H7 (cell line): Measurements from ENCODE around the gene CCDC80. TPM values are rescaled to one million over a fixed set of nuclear protein-coding genes. Genes with fewer than 3 reads are reported as not detected.

Source experiments
- DNase-seq: peaks from one replicate; pipeline ENCODE4 v3.0.0; 2012
- H3K27me3 ChIP-seq: 2 replicates; pipeline ENCODE4 v1.6.0; 2011; ENCODE audit warnings: mild to moderate bottlenecking, low read length; ENCODE audit not compliant: control insufficient read depth, insufficient read depth
- H3K36me3 ChIP-seq: replicated peaks from 2 replicates; pipeline ENCODE4 v1.5.1; 2011; ENCODE audit warnings: low read length; ENCODE audit not compliant: control insufficient read depth, insufficient read depth
- H3K4me3 ChIP-seq: 2 replicates; pipeline ENCODE4 v1.5.1; 2011; ENCODE audit warnings: low read depth, mild to moderate bottlenecking, control low read depth, low read length, moderate library complexity; ENCODE audit not compliant: insufficient read depth
- total RNA-seq: library from RNA; depleted of rRNA; stranded (reverse); fragments of >200 nt; shearing (Covaris generic); gene quantifications from 2 replicates; pipeline ENCODE4 v1.2.3, GENCODE V29; 2014

CCDC80 gene
- total RNA-seq, 1 experiment from 2014 or later, result 17.2 TPM

DNA sequence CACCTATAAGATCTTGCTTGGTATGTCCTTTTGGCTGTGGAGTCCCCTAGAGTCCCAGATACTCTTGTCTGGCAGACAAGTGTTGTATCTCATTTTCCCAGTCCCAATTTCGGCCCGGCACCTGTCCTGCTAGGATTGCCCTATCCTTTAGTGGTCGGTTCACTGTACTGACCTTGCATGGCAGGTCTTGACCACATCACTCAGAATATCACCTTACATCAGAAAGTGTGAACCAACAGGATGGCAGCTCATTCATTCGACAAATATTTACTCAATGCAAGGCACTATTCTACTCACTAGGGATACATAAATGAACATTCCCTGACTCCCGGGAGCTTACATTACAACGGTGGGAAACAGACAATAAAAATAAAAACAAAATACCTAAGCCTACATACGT is 5.7 kb upstream of the CCDC80 start:
- H3K36me3 ChIP-seq, result no peaks in the 10 kb centered on the region
- H3K4me3 ChIP-seq, result no peak overlapping the region
- H3K27me3 ChIP-seq, result no peaks in the 10 kb centered on the region
- DNase-seq, result no peak

DNA sequence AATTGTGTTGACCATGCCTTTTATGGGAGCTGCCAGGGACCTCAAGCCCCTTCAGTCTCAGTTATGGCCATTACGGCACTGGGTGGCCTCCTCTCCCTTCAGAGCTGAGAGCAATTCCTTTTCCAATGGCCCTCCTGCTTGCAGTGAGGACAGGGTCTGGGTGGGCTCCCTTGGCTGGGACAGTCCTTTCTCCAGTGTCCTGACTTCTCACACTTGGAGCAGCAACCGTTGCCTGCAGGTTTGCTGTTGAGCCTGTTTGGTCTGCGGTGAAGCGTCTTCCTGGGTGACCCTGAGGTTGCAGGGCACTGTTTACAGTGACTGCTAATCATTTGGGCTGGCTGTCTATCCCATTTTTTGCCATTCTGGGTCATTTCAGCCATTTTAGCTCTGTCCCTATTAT is 3.5 kb upstream of the CCDC80 start:
- DNase-seq, result no peak
- Histone ChIP-seq H3K4me3 (no peak overlapping the region), H3K36me3 (no peaks in the 10 kb centered on the region), H3K27me3 (no peaks in the 10 kb centered on the region)

DNA sequence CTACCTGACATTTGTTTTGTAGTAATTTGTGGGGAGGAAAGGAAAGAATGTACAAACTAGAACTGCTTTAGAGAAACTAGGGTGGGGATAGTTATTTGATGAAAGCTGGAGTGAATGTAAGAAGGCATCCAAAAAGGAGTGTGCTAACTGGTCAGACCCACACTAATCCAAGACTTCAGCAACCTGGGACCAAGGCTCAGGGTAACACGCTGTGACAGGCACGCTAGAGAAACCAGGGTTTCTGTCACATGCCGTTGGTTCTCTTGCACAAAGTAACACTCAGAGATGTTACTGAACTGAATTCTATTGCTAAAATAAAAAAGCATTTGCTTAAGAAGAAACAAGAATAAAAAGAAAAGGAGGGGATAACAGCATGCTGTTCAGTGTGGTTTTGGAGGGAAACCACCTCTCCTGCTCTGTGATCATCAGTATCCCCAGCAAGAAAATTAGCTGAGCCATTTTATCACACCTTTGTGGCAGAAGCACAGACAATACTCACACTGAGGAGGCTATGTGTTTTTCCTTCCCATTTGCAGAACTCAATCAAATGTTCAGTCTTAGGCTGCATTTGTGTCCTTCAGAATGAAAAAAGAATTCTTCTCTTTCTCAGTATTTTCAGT is 2.8 kb upstream of the CCDC80 start:
- no peaks in the 10 kb centered on the region for H3K27me3 ChIP-seq
- no peaks in the 10 kb centered on the region for H3K36me3 ChIP-seq
- no peak overlapping the region for H3K4me3 ChIP-seq
- DNase-seq, result no peak

DNA sequence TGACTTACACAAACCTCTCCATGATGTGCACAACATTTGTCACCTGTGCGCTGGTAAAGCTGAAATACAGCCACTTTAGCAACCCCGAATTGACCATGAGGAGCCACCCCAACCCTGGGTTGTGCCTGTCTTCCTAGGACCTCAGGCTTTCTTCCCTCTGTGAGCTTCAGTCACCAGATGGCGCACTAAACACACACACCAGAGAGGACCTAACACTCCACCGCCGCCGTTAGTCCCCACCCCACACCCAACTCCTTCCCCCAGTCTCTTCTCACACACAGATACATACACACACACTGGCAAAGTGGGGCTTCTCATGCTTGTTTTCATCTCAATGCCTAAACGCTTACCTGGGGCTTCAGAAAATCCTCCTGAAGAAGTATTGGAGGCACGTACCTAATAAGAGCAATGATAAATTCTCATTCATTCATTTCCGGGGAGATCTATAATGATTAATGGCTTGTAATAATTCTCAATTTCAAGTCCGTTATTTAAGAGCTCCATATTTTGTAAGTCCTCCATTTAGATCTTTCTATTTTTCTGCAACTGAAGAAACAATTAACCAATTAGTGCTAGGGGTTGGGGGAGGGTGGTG is 2.1 kb upstream of the CCDC80 start:
- Histone ChIP-seq H3K27me3 (no peaks in the 10 kb centered on the region), H3K4me3 (no peak overlapping the region), H3K36me3 (no peaks in the 10 kb centered on the region)
- DNase-seq, result peak; percentile 80

DNA sequence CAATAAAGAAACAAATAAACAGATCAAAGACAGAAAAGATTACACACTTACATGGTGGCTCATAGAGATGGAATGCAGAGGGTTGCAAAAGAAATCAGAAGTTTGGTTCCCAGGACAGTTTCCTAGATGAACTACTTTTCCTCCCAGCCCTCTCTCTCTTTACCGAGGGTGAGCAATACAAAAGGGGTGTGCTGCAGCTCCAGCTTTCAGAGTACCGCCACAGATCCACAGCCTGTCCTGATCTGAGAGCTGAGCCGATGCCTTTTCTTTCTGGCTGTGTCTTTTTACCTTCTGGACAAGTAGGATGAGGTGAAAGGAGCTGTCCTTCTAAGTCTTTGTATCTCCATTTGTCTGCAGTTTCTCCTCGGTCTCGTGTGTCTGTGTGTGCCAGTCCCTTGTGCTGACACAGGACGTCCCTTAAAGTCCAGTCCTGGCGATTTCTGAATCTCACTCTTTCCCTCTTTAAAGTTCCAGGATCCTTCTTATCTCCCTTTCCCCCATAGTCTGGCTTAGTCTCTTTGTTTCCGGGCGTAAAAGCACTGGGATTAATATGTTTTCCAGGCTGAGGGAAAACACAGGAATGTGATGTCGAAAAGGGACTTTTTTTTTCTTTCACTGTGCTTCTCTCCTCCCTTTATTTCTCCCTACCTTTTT is 540 bp downstream of the CCDC80 start:
- peak overlapping the region; percentile 12; the same call in 1 of the 2 replicates for H3K4me3 ChIP-seq
- no peaks in the 10 kb centered on the region for H3K36me3 ChIP-seq
- no peaks in the 10 kb centered on the region for H3K27me3 ChIP-seq
- DNase-seq, result peak; percentile 31

DNA sequence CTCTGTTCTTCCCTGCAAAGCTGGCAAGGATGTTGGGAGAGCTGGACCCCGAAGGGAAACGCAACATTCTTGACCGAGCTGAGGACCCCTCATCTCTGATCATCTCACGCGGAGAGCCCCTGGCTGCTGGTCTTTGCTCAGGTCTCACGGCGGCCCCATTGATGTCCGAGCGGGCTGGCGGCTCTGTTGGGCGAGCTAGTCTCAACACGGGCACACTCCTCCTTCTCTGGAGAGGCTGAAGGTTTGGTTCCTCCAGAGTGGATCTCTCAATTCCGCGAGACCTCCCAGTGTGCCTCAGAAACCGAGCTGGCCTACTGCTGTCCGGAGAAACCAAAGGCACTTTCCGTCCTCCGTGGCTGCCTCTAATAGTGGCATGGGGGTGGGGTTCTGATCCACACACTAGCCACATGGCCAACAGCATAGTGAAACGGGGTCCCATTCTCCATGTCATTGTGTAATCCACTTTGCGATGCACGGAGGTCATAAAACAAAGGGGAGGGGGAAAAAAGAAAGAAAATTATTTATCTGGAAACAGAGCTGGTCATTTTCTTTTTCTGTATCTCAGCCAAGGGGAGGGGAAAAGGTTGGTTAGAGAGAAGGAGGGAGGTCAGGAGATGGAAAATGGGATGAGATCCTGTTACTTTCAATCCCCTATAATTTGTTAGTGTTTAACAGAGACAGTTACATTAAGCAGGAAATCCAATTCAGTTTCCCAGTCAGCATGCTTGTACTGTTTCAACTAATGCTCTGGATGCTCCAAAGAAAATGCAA is 1.3 kb downstream of the CCDC80 start:
- Histone ChIP-seq H3K36me3 (no peaks in the 10 kb centered on the region), H3K4me3 (no peak overlapping the region), H3K27me3 (no peaks in the 10 kb centered on the region)
- no peak for DNase-seq

DNA sequence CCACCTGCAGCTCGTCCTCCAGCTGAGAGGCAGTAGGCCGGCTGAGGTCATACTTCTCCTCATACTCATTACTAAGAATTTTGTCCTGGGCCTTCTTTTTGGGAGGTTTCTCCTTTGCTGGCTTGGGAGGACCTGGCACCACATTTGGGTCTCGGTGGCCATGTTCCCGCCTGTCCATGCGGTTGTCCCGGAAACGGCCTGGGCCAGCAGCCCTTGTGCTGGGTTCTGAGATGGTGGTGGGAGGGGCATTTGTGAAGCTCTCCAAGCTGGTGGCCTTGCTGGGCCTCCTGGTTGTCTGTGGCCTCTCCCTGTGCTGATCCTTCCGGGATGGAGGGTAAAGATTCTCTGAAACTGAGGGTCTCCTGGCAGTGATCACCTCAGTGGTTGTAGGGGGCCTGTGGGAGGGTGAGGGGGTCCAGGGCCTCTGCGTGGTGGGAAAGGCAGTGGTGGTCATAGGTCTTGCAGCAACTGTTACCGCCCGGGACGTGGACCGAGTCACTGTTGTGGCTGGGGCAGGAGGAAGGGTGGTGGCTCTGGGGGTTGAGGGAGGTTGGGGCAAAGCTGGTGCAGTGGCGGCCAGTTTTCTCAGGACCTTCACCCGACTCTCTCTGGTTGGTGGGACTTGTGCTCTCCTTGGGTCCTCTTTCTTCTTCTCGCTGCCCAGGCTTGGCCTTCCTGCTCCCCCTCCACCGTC is 2.5 kb downstream of the CCDC80 start:
- Histone ChIP-seq H3K4me3 (no peak overlapping the region), H3K27me3 (no peaks in the 10 kb centered on the region)
- no peak for DNase-seq

DNA sequence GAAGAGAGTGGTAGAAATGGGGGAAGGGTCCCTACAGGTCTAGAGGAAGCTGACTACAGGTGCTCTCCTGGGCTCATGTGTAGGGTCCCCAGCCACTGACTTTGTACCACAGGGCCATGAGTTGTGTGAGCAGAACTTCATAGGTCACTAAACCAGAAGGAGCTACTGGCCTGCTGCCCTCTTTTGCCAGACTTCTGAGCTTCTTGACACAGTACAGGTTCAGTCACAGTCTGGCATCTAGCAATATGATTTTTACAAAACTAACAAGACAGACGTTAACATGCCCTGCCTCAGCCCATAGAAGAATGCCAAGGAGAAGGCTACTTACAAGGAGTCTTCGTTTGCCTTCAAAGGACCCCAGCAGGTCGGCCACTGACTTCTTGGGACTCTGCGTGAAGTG is 3.2 kb downstream of the CCDC80 start:
- H3K36me3 ChIP-seq, result no peaks in the 10 kb centered on the region
- DNase-seq, result no peak
- H3K27me3 ChIP-seq, result no peaks in the 10 kb centered on the region
- H3K4me3 ChIP-seq, result no peak overlapping the region

More for the DNA sequence above, 2.5 kb downstream of the CCDC80 start:
- H3K36me3 ChIP-seq, result no peaks in the 10 kb centered on the region

DNA sequence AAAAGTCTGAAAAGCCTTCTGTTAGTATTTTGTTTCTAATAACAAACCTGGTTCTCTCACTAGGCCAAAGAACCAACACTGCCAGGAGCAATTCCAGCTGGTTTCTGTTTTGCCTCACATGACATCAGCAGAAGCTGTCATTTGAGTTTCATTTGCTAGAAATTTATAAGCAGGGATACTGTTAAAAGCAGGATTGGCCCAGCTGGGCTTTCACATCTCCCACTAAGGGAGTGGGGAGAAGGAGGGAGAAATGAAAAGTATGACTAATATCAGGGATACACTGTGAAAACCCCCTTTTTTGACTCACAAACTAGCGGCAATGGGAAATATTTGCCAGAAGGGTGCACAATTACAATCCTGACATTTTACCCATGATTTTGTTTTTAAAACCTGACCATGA is 5.3 kb downstream of the CCDC80 start:
- no peak overlapping the region for H3K4me3 ChIP-seq
- no peak for DNase-seq

DNA sequence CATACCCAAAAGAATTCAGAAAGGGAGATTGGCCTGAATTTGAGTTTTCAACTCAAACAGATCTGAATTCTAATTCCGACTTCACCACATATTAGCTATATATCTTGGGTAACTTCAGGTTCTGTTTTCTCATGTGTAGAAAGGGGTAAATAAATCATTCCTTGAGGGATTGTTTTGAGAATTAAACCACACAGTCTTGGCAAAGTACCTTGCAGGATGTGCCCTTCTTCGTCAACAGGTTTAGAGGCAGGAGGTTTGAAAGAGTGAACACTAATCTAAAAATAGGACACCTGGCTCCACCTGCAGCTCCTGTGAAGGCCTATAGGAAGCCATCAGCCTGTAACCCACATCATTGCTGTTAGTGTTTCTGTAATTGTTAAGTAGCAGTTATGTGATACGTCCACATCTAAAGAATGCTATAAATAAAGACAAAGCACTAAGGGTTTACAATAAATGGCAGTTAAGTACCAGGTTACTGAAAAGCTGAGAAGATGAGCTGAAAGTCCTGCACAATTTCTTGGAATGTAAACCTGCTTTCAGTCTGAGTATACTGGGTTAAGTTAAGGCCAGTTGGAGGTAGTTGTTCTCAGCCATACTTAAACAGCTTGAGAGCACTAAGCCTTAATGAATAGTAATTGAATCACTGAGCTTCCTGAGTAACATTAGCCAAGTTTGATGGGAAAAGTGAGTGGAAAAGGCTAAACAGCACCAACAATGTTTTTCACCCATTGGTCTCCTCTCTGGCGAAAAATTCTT is 6.0 kb downstream of the CCDC80 start:
- no peaks in the 10 kb centered on the region for H3K27me3 ChIP-seq
- no peak overlapping the region for H3K4me3 ChIP-seq
- DNase-seq, result no peak
- no peaks in the 10 kb centered on the region for H3K36me3 ChIP-seq

More for the DNA sequence above, 5.3 kb downstream of the CCDC80 start:
- no peaks in the 10 kb centered on the region for H3K27me3 ChIP-seq
- no peaks in the 10 kb centered on the region for H3K36me3 ChIP-seq

DNA sequence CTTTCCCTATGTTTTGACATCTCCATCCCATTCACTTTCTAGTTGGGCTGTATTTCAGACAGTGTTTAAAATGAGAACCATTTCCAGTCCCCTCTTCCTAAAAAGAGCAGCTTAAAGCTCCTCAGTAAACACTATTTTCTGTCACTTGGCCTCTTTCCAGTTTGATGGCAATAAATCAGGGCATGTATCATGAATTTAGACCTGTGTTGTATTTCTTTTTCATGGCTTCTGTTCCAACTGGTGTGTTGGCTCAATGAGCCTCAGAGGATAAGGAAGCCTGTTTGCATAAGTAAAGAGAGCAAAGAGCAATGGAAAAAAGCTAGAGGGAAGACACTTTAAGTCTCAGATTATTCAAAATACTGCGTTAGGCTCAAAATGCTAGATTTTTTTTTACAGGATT is 7.2 kb downstream of the CCDC80 start:
- Histone ChIP-seq H3K4me3 (no peak overlapping the region), H3K36me3 (no peaks in the 10 kb centered on the region), H3K27me3 (no peaks in the 10 kb centered on the region)
- DNase-seq, result no peak

DNA sequence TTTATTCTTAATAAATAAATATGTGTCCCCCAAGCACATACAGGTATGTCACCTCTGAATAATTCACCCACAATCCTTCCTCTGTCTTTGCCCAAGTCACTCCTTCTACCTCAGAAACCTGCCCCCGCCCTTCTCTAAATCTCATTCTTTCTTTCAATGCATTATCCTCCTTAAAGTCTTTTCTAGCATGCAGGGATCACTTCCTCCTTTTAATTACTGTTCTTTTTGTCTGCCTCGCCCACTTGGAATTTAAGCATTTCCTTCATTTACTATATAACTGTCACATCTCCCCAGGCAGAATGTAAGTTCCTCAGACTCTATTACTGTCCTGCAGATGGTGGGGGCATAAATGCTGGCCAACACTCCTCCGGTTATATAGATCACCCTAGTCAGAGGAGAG is 7.8 kb downstream of the CCDC80 start:
- H3K4me3 ChIP-seq, result no peak overlapping the region
- no peak for DNase-seq
- no peaks in the 10 kb centered on the region for H3K27me3 ChIP-seq
- H3K36me3 ChIP-seq, result no peaks in the 10 kb centered on the region

DNA sequence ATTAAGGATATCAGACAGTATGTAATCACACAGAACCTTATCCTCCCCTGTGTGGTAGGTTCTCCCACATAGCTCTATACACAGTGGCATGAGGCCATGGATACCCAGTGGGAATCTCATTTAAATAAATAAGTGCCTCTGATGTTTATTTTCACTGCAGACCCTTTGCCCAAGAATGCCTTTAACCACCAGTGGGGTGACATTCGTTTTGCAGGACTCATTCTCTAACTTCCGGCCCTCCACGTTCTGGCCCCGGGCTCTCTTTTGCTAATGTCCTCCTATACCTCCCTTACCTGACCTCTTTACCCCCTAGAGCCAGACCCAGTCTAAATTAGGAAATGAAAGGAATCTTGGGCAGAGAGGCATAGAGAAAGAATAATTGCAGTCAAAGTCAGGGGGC is 8.3 kb downstream of the CCDC80 start:
- Histone ChIP-seq H3K36me3 (no peaks in the 10 kb centered on the region), H3K4me3 (no peak overlapping the region)
- DNase-seq, result no peak

DNA sequence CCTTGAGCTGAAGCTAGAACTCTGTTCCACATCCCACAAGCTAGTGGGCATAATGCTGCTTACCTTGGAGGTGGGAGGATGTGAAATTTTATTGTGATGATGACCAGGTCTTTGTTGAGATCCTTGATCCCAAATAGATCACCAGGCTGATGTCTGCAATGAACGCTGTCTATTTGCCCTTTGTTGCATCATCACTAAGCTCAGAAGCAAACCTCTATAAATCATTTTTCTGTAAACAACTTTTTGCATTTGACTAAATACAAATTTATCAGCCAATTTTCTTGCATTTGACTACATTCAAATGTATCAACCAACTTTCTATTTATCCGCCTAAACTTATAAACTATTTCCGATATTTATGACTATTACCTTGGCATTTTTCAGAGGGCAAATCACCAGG is 9.7 kb downstream of the CCDC80 start:
- Histone ChIP-seq H3K27me3 (no peaks in the 10 kb centered on the region), H3K36me3 (no peaks in the 10 kb centered on the region)

More for the DNA sequence above, 8.3 kb downstream of the CCDC80 start:
- no peaks in the 10 kb centered on the region for H3K27me3 ChIP-seq

More for the DNA sequence above, 9.7 kb downstream of the CCDC80 start:
- DNase-seq, result no peak
- H3K4me3 ChIP-seq, result no peak overlapping the region
